DOHH2 (cell line): ENCODE results near the gene NPLOC4.

ENCODE experiments used
- EZH2phosphoT487 ChIP-seq: fragments of 200-600 bp; sonication (generic); IDR thresholded peaks from 2 replicates; pipeline ENCODE4 v1.6.1; 2017; ENCODE audit warnings: borderline replicate concordance, mild to moderate bottlenecking, antibody characterized with exemption, low read length, moderate library complexity, mixed read lengths
- TF ChIP-seq, protein P1 (sequence below): fragments of 200-600 bp; sonication (generic); IDR thresholded peaks from one replicate; pipeline ENCODE4 v1.5.1; 2014; ENCODE audit warnings: antibody characterized with exemption, mild to moderate bottlenecking, low read depth, low read length; ENCODE audit not compliant: poor library complexity, severe bottlenecking

DNA sequence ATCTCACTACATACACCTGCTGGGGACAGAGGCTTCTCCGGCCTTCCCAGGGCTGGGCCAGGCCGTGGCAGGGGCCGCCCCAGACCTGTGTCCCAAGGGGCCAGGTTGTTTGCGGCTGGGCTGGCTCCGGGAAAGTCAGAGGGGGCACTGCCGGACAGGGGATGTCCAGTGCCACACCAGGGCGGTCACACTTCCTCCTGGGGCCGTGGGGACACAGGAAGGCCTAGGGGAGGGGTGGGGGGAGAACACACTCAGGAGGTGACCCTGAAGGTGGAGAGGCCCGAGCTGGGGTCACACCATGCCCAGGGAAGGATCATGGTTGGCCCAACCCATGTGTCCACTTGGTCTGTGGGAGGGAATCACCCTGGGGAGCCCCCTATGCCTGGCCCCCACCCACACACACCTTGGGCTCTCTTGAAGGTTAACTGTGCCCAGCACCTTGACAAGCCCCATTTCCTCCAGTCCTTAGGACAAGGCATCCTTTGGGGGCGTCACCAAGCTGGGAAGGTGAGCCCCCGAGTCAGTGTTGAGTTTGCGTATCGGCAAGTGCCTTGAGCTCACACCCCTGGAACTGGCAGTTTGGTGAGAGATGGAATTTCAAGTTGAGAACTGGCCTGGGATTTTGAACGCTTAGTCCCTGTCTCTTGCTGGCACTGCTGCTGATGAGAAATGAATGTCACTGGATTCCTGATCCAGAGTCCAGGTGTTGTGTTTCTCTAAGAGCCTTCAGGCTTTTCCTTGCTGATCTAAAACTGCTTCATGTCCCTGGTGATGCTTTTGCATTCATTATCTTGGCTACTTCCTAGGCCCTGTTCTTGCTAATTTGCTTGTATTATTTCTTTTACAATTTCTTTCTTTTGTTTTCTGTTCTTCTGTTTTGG is 116.7 kb downstream of the NPLOC4 start:
- TF ChIP-seq, protein P1, sequence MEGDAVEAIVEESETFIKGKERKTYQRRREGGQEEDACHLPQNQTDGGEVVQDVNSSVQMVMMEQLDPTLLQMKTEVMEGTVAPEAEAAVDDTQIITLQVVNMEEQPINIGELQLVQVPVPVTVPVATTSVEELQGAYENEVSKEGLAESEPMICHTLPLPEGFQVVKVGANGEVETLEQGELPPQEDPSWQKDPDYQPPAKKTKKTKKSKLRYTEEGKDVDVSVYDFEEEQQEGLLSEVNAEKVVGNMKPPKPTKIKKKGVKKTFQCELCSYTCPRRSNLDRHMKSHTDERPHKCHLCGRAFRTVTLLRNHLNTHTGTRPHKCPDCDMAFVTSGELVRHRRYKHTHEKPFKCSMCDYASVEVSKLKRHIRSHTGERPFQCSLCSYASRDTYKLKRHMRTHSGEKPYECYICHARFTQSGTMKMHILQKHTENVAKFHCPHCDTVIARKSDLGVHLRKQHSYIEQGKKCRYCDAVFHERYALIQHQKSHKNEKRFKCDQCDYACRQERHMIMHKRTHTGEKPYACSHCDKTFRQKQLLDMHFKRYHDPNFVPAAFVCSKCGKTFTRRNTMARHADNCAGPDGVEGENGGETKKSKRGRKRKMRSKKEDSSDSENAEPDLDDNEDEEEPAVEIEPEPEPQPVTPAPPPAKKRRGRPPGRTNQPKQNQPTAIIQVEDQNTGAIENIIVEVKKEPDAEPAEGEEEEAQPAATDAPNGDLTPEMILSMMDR = no peak
- no peak for TF ChIP-seq EZH2phosphoT487
